ENCODE results near the gene MEGF8.

DNA sequence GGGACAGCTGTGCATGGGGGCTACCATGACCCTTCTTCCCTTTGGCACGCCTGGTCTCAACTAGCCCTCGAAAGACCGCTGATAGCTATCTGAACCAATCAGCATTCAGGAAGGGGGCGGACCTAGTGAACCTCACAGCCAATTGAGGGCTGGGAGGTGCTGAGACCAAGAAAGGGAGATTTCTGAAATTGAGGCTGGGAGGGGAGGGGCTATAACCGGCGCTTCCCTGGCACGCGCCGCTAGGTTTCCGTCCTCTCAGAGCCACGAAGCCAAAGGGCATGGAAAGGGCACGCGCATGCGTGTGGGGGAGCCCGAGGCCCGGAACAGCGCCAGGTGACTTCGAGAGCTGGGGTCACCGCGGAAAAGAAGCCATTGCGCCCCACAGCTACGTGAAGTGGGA is 18.8 kb upstream of the MEGF8 start:
- TF ChIP-seq, protein P1, sequence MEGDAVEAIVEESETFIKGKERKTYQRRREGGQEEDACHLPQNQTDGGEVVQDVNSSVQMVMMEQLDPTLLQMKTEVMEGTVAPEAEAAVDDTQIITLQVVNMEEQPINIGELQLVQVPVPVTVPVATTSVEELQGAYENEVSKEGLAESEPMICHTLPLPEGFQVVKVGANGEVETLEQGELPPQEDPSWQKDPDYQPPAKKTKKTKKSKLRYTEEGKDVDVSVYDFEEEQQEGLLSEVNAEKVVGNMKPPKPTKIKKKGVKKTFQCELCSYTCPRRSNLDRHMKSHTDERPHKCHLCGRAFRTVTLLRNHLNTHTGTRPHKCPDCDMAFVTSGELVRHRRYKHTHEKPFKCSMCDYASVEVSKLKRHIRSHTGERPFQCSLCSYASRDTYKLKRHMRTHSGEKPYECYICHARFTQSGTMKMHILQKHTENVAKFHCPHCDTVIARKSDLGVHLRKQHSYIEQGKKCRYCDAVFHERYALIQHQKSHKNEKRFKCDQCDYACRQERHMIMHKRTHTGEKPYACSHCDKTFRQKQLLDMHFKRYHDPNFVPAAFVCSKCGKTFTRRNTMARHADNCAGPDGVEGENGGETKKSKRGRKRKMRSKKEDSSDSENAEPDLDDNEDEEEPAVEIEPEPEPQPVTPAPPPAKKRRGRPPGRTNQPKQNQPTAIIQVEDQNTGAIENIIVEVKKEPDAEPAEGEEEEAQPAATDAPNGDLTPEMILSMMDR (IDR thresholded peaks at IDR 0.05): no peak
- TF ChIP-seq POLR2AphosphoS5 (IDR thresholded peaks at IDR 0.05) (no peak), EP300 (IDR thresholded peaks at IDR 0.05) (no peak), POLR2A (IDR thresholded peaks at IDR 0.05) (no peak)

Data from suprapubic skin (tissue), 4 donors.